IPS-NIHi7 (cell line): ENCODE results near the gene ARHGDIA.

Source experiments
- DNase-seq: peaks from one replicate; pipeline ENCODE4 v3.0.0; 2012; ENCODE audit warnings: mixed read lengths; ENCODE audit errors: extremely low spot score

The ARHGDIA gene

DNA sequence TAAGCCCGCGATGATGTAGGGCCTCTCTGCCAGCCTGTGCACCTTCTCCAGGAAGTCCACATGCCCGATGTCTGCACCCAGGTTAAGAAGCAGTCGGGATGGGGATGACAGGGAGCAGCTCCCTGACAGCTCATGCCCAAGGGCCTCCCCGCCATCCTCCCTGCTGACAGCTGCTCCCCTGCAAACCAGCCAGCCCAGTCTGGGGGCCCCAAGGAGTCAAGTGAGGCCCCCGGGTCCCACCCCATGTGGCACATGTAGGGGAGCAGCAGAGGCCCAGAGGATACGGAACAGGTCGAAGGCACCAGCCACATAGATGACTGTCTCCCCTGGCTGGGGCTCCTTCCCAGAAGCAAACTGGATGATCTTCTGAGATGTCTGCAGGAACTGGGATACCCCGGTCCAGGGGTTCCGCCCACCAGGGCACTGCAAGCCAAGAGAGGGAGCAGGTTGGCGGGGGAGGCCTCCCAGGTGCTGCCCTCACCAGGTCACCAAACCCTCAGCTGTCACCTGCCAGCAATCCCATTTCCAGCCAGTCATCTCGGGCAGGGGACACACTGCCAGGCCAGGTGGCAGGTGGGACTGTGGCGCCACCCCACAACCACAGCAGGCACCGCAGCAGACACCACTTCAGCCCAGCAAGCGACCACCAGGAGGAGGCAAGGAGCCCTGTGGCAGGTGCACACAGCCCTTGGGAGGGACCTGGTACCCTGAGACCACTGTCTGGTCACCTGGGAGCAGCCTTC, 35.5 kb upstream of the ARHGDIA start:
- DNase-seq = no peak

DNA sequence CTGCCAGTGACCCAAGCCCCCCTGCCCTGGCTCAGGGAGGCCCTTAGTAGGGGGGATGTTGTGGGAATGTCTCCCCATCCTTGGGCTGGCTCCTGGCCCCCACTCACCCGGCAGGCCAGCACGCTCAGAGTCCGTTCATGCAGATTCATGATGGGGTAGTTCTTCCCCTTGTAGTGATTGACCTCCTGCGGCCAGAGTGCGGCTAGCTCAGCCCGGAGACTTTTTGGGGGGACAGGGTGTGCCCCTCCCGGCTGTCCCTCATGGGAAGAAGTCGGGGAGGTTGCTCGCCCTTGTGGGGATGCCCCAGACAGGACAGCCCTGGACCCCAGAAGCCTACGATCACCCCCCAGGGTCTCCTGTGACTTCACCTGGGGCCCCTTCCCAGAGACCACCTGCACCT, 34.9 kb upstream of the ARHGDIA start:
- no peak for DNase-seq

DNA sequence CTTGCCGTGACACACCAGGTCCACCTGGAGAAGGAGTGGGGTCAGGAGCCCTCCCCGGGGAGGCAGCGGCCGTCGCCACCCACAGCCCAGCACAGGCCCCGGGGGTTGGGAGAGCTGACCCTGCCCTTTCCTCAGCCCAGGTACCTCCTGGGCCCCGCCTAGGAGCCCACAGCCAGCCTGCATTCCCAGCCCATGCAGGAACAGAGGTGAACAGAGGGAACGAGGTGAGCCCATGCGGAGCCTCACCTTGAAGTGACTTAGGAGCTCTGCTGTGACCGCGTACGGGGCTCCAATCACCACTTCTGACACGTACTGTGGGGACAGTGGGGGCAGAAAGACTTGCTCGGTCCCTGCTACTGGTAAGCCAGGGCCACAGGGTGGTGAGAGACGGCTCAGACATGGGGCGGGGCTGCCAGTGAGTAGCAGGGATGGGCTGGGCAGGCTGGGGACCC, 34.3 kb upstream of the ARHGDIA start:
- DNase-seq = no peak

DNA sequence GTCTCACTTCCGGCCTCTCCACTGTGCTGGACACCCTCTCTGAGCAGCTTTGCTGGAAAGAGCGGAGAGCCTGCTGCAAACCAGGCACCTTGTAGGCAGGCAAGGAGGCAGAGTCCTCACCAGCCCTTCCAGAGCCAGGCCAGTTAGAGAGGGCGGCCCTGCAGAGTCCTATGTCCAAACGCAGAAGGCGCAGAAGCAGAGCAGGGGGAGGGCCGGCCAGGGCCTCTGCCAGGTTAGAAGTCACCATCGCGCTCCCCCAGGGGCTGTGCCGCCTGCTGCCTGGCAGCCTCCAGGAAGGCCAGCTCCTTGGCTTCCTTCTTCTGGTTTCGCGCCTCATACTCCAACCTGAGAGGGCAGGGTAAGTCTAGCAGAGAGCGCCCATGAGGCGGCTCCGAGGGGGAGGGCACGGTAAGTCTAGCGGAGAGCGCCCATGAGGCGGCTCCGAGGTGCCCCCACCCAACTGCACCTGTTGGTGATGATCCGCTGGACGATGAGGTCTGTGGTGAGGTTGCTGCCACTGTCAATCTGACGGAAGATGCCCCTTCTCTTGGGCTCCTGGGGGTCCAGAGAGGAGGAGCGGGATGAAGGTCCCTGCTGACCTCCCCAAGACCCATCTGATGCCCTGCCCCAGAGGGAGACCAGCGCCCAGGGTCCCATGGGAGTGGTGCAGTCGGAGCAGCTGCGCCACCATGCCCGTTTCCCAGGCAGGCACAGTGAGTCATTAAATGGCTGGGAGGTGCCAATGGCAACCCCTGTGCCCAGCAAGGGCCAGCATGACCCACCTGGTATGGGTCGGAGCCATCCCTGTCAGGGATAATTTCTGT, 33.7 kb upstream of the ARHGDIA start:
- no peak for DNase-seq

DNA sequence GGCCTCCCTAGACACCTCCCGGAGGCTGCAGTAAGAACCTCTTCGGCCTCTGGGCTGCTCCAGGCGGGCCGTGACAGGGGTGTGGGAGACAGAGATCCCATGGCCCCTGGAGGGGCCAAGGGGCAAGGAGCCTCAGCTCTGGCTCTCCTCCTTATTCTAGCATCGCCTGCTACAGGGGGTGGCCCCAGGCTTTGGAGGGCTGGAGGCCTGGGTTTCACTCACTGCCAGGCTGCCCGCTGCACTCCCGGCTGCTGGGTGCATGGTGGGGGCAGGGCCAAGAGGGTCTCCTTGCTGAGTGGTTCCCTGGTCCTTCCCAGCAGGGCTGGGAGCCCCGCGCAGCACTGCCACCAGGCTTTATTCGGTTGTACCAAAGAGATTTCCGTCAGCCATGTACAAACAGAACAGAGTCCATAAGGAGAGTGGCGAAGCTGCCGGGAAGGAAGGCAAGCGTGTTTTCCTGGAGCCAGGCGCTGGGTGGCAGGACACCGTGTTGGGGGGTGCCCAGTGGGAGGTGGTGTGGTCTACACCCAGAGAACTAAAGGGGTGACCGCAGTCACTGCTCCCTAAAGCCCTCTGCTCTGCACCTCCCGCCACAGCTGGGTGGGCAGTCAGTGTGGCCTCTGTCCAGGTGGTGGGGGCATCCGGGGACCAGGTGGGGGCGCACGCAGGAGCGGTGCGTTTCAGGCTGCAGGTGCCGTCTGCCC, 32.9 kb upstream of the ARHGDIA start:
- DNase-seq = no peak

DNA sequence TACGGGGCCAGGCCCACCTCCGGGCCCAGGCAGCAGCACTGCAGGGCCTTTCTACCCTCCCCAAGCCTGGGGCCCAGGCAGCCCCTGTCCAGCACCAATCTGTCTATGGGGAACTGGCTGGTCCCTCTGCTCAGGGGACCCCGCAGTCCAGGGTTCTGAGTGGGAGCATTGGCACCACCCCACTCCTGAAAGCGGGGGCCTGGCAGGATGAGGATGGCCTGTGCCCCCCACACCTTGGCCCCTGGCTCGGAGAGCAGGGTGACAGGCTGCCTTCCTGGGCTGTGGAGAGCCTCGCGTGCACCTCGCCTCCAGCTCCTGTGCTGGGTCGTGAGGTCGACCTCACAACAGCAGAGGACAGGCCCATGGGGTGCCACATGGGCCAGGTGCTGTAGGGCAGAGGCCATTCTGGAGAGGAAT, 32.3 kb upstream of the ARHGDIA start:
- DNase-seq = no peak

DNA sequence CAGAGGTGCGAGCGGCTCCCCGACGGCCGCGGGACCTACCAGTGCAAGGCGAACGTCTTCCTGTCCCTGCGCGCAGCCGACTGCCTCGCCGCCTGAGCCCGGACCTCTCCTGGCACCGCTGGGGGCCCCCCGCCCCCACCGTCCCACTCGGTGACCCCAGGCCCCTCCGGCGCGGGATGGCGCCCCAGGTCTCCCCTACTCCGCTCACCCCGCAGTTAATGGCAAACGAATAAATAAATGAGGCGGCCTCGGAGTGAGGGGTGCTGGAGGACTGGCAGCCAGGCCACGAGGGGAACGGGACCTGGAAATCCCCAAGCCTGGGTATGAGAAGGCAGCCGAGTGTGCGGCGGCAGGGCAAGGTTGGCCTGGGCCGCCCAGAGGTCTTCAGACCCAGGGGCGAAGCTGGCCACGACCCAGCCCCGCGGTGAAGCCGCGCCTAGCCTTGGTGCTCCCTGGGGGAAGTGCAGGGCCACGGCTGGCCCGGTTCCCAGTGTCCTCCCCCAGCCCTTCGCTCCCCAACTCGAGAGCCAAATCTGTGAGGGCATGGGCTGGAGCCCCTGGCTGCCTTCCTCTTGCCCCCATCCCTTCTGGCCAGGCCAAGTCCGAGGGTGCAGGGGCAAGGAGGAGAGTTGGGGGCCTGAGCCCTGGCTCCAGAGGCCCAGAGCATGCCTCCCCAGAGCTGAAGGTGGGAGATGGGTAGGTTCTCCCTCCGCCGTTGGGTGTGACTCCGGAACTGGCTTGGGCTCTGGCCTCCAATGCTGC, 31.7 kb upstream of the ARHGDIA start:
- DNase-seq = no peak

DNA sequence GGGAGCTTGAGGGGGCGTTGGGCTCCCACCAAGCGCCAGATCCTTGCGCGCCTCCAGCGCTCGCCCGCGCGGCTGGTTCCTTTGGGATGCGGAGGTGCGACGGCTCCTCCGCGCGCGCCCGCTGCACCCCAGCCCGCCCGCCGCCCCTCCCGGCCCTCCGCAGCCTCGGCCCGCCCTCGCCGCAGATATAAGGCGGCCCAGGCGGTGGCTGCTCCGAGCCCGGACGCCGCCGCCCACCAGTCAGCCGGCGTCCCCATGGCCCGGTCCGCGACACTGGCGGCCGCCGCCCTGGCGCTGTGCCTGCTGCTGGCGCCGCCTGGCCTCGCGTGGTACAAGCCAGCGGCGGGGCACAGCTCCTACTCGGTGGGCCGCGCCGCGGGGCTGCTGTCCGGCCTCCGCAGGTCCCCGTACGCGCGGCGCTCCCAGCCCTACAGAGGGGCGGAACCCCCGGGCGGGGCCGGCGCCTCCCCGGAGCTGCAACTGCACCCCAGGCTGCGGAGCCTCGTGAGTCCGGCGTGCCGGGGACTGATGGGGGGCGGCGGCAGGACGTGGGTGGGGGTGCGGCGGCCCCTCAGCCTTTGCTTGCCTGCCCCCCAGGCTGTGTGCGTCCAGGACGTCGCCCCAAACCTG, 31.0 kb upstream of the ARHGDIA start, which contains the start of gene NPB:
NPB (plus strand) TSS at position 216 of the 630 bp plus-strand sequence; CDS start at position 256, 40 bp downstream.
- no peak for DNase-seq

DNA sequence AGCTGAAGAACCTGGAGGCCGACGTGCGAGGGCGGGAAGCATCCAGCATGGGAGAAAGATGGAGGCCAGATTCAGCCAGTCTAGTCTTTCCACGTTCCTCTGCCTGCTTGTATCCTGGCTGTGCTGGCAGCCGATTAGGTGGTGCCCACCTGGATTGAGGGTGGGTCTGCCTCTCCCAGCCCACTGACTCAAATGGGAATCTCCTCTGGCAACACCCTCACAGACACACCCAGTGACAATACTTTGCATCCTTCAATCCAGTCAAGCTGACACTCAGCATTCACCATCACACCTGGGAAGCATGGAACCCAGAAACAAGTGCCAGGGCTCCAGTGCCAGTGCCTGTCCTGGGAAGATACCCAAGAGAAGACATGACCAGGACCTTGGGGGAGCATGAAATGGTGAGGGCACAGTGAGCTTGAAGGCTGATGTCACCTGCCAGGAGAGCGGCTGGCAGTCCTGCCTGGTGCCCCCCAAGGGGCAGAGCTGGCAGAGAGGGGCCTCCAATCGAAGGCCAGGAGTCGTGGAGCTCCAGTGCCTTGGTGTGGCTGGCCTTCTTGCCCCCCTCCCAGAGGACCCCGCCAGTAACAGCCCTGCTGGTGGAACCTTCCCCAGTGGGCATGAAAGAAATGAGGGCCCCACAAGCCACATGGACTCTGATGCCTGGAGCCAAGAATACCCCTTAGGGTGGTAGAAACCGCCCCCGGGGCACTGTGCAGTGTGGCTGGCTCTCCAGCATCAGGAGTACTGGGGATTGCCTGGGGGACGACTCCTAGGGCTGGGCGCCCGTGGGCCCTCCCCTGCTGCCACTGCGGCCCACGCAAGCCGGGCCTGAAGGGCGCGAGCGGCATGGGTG, 30.3 kb upstream of the ARHGDIA start:
- no peak for DNase-seq

DNA sequence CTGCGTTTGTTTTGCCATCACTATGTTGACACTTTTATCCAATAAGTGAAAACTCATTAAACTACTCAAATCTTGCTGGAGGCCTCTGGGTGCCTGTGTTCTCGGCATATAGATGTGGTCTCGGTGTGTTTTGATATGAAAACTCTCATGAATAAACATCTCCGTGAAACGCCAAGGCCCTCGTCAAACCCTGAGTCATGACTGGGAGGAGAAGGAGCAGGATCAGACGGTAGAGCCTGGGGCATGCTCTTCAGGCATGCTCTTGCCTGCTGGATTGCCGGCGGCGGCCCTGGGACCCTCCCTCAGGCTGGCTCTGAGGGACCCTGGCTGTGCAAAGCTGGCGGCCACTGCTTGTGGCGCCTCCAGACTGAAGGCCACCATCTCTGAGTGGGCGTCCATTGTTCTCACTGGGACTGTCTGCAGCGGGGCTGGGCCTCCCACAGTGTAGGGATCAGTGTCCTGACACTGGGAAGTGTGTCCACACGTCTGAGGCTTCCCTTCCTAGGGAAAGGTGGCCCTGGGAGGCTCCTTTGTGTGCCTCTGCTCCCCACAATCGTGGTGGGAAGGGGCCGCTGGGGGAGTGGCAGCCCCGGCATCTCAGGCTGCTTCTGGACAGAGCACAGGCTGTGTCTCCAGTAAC, 29.2 kb upstream of the ARHGDIA start:
- DNase-seq = no peak

DNA sequence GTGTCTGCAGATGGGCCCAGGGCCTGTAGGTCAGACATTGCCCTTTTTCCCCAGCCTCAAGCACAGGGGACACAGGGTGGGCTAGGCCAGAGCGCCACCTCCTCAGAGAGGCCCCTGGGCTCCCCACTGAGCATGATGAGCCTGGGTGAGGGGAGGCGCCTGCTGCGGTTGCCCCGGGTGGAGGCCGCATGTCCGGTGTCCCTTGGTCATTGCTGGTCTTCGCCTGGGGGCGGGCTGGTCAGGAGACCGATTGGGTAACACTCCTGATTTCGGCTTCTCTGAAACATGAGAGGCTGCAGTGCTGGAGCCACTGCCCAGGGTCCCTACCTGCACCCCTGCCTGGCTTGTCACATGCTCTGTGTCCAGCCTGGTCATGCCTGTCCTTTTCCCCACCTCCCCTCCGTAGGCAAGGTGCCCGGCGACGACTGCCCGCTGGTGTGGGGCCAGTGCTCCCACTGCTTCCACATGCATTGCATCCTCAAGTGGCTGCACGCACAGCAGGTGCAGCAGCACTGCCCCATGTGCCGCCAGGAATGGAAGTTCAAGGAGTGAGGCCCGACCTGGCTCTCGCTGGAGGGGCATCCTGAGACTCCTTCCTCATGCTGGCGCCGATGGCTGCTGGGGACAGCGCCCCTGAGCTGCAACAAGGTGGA, 28.5 kb upstream of the ARHGDIA start:
- DNase-seq = no peak

DNA sequence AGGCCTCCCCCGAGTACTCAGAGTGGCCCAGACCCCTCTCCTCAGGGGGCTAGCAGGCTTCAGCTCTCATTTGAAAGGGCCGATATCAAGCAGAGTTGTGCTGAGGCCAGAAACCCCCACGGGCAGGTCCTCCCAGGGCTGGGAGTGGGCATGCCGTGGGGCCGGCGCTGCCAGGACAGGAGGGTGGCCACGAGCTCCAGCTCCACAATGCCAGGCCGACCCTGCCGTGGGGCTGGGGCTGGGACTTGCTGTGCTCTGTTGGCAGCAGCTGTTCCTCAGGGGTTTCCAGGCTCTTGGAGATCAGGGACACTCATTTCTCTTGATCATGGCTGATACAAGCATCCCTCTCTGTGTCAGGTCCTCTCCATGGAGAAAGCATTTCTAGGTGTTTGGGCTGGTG, 27.7 kb upstream of the ARHGDIA start:
- DNase-seq = no peak

DNA sequence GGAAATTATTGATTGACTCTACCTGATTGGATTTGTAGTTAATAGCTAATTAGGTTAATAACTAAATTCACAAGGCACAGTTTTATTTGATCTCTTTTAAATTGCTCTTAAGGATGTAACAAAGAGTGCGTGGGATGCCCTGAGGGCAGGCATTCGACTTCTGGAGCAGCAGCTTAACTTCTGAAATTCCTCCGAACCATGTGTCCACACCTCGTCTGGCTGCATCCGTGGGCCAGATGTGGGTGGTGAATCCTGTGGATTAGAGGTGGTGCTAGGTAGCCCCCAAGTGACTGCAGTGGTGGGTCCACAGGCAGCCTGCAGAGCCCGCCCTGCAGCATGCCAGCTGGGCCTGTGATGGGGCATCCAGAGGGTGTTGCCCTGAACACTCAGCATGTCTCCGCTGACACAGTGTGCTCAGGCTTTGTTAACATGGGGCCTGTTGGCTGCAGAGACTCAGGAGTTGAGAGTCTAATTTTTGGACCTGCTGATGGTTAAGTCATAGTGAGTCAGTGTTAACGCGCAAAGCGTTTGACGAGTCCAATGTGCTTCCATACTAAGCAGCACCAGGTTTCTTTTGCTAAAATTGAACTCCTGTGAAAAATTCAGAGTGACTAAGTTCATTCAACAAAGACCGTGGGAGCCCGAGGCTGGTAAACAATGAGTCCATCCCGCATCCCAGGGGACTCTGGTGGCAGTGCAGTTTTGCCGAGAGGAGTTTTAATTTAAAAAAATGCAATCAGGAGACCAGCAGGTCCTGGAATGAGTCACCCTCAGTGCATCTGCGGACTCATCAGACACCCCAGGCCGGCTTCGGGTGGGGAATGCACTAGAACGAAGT, 27.1 kb upstream of the ARHGDIA start:
- no peak for DNase-seq

DNA sequence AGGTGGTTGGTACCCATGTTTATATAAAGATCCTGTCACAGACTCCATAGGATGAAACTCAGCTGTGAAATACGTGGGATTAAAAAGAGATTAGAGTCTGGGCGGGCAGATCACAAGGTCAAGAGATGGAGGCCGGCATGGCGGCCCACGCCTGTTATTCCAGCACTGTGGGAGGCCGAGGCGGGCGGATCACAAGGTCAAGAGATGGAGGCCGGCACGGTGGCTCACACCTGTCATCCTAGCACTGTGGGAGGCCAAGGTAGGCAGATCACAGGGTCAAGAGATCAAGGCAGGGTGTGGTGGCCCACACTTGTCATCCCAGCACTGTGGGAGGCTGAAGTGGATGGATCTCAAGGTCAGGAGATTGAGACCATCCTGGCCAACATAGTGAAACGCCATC, 24.3 kb upstream of the ARHGDIA start:
- DNase-seq = no peak

DNA sequence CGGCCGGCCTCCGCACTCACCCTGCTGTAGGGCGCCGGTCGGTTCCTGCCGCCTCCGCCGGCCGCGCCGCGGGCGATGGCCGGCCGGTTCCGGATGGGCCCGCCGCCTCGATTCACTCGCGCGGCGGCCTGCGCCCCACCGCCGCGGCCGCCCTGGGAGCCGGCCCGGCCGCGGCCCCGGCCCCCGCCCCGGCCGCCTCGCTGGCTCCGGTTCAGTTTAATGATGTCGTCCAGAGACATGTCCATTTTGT, 20.1 kb upstream of the ARHGDIA start:
- no peak for DNase-seq

DNA sequence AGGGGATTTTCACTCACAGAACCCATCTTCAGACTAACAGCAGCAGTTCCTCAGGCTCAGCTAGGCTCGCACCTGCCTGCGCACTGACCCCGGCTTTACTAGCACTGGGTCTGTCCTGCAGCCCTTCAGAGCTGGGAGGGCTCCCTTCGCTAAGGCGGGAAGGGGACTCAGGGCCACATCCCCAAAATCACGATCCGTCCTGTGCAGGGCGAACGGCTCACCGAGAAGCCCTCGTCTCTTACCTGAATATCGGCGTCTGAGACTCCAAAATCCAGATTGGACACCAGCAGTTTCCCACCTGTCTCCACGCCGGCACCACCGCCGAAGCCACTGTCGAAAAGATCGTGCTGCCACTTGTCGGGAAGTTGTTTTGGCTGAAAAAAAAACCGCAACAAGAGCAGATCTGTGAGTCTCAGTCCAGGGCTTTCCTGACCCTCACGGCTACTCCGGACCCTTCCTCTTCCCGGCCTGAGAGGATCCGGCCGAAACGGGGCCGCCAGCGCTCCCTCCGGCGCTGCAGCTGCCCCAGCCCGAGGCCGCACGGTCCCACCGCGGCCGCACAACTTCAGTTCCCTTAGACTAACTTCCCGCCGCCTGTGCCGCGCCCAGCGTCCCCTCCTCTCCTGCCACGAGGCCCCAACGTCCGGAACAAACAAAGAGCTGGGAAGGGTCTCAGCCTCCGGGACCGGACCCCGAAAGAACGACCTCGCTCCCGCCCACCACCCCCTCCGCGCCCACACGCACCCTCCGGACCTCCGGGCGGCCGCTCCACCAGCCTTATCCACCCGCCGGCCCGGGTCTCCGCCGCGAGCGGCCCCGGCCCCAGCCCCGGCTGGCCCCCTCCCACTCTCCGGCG, 19.5 kb upstream of the ARHGDIA start:
- no peak for DNase-seq

DNA sequence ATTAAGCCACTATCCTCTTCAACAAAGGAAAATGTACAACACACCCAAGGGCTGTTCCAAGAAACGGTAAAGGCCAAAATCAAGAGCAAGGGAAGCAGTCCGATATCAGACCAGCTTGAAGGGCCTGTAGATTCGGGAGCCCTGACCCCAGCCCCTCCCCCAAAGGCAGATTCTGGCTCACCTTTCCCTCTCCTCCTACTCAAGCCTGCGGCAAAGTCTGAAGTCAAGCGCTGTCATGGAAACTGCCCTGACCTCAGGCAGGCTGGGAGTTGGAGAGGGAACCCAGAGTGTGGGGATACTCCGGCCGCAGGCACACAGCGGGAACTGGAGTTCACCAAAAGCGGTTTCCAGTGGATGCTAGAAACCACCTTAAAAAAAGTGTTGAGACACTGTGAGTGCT, 18.5 kb upstream of the ARHGDIA start:
- DNase-seq = no peak
